ENCODE results near the gene SMARCB1. TPM values are rescaled to one million over a fixed set of nuclear protein-coding genes. Genes with fewer than 3 reads are reported as not detected.

Gene SMARCB1
- total RNA-seq, 1 experiment from 2014 or later = 85.9 TPM

- H3K9ac ChIP-seq (ENCODE audit: low read length) = no peak overlapping the region
- no peaks in the 10 kb centered on the region for H3K4me1 ChIP-seq (ENCODE audit: insufficient read depth, low read length)
- H3K27ac ChIP-seq (ENCODE audit: low read length) = no peak overlapping the region
- DNase-seq (no peak), ATAC-seq (no peak)
- BruUV-seq (replicated peaks) = no TSS peak
- no peaks in the 10 kb centered on the region for H3K9me2 ChIP-seq (replicated peaks; ENCODE audit: low read length)
- no peaks in the 10 kb centered on the region for H3K79me2 ChIP-seq (ENCODE audit: low read length)
- TF ChIP-seq EZH2phosphoT487 (IDR thresholded peaks at IDR 0.05; ENCODE audit: borderline replicate concordance, low read length) = no peak
- H3F3A ChIP-seq (ENCODE audit: low read length, unreplicated experiment) = no peaks in the 10 kb centered on the region
- no peaks in the 10 kb centered on the region for H3K36me3 ChIP-seq (ENCODE audit: low read depth, low read length)
- ChIA-PET POLR2A (ENCODE audit: unreplicated experiment) (no interaction called here), CTCF (no interaction called here)
- no peak overlapping the region for H3K4me2 ChIP-seq (ENCODE audit: low read length)
- no peaks in the 10 kb centered on the region for H4K20me1 ChIP-seq (ENCODE audit: low read length)
- no peak overlapping the region for H3K4me3 ChIP-seq (ENCODE audit: low read length)
- no peaks in the 10 kb centered on the region for H3K9me3 ChIP-seq (ENCODE audit: low read length)
- no peaks in the 10 kb centered on the region for H3K27me3 ChIP-seq (ENCODE audit: low read length)
- intact Hi-C loops (cut with micrococcal nuclease) = loop anchor here (5.0 kb wide), 2 partner anchors 79 to 304 kb away; partner anchors contain the start of gene CHCHD10
- H2AFZ ChIP-seq (ENCODE audit: low read length) = no peak overlapping the region
Measured at GRCh38 chr22:23846081-23846469, 59.3 kb downstream of the SMARCB1 start.

- no peak for DNase-seq
- no peaks in the 10 kb centered on the region for H3K9me2 ChIP-seq (replicated peaks; ENCODE audit: low read length)
- H3K27me3 ChIP-seq (ENCODE audit: low read length) = no peaks in the 10 kb centered on the region
- H3K27ac ChIP-seq (ENCODE audit: low read length) = no peak overlapping the region
- POLR2A ChIA-PET (ENCODE audit: unreplicated experiment) = no interaction called here
- H3F3A ChIP-seq (ENCODE audit: low read length, unreplicated experiment) = no peaks in the 10 kb centered on the region
- no peaks in the 10 kb centered on the region for H3K79me2 ChIP-seq (ENCODE audit: low read length)
- H4K20me1 ChIP-seq (ENCODE audit: low read length) = no peaks in the 10 kb centered on the region
- no peak overlapping the region for H2AFZ ChIP-seq (ENCODE audit: low read length)
- H3K4me3 ChIP-seq (ENCODE audit: low read length) = no peak overlapping the region
- H3K9me3 ChIP-seq (ENCODE audit: low read length) = no peaks in the 10 kb centered on the region
- CTCF ChIA-PET = no interaction called here
- H3K36me3 ChIP-seq (ENCODE audit: low read depth, low read length) = no peaks in the 10 kb centered on the region
- intact Hi-C loops (cut with micrococcal nuclease) = loop anchor here (5.0 kb wide), 2 partner anchors 80 to 305 kb away; partner anchors contain the start of gene CHCHD10
- TF ChIP-seq CTCF (conservative IDR thresholded peaks at IDR 0.05; ENCODE audit: low read depth, low read length) (no peak), EZH2phosphoT487 (IDR thresholded peaks at IDR 0.05; ENCODE audit: borderline replicate concordance, low read length) (no peak), EZH2 (IDR thresholded peaks at IDR 0.05; ENCODE audit: low read length, unreplicated experiment) (no peak)
- BruUV-seq (replicated peaks) = no TSS peak
- no peaks in the 10 kb centered on the region for H3K4me1 ChIP-seq (ENCODE audit: insufficient read depth, low read length)
- H3K4me2 ChIP-seq (ENCODE audit: low read length) = no peak overlapping the region
- no peak overlapping the region for H3K9ac ChIP-seq (ENCODE audit: low read length)
- ATAC-seq = no peak
Measured at GRCh38 chr22:23847310-23847920, 60.6 kb downstream of the SMARCB1 start.

GRCh38 chr22:23847991-23848864 is 61.5 kb downstream of the SMARCB1 start:
- H3K4me3 ChIP-seq (ENCODE audit: low read length) = no peak overlapping the region
- no peak for TF ChIP-seq EZH2phosphoT487 (IDR thresholded peaks at IDR 0.05; ENCODE audit: borderline replicate concordance, low read length)
- no peak for TF ChIP-seq CTCF (conservative IDR thresholded peaks at IDR 0.05; ENCODE audit: low read depth, low read length)
- TF ChIP-seq EZH2 (IDR thresholded peaks at IDR 0.05; ENCODE audit: low read length, unreplicated experiment) = no peak
- no peak for DNase-seq
- H3K9me3 ChIP-seq (ENCODE audit: low read length) = no peaks in the 10 kb centered on the region
- POLR2A ChIA-PET (ENCODE audit: unreplicated experiment) = no interaction called here
- intact Hi-C loops (cut with micrococcal nuclease) = loop anchor here (5.0 kb wide), 2 partner anchors 81 to 306 kb away; partner anchors contain the start of gene CHCHD10
- no peaks in the 10 kb centered on the region for H3F3A ChIP-seq (ENCODE audit: low read length, unreplicated experiment)
- H2AFZ ChIP-seq (ENCODE audit: low read length) = no peak overlapping the region
- no peaks in the 10 kb centered on the region for H3K27me3 ChIP-seq (ENCODE audit: low read length)
- H3K36me3 ChIP-seq (ENCODE audit: low read depth, low read length) = no peaks in the 10 kb centered on the region
- H3K4me1 ChIP-seq (ENCODE audit: insufficient read depth, low read length) = no peaks in the 10 kb centered on the region
- no peaks in the 10 kb centered on the region for H3K79me2 ChIP-seq (ENCODE audit: low read length)
- H3K4me2 ChIP-seq (ENCODE audit: low read length) = no peak overlapping the region
- H3K9ac ChIP-seq (ENCODE audit: low read length) = no peak overlapping the region
- ATAC-seq = no peak
- no TSS peak for BruUV-seq (replicated peaks)
- no peak overlapping the region for H3K27ac ChIP-seq (ENCODE audit: low read length)
- H4K20me1 ChIP-seq (ENCODE audit: low read length) = no peaks in the 10 kb centered on the region
- H3K9me2 ChIP-seq (replicated peaks; ENCODE audit: low read length) = no peaks in the 10 kb centered on the region
- CTCF ChIA-PET = no interaction called here

All from PC-3 (cell line).